Measurements from ENCODE around the gene CFAP61. TPM values are rescaled to one million over a fixed set of nuclear protein-coding genes. Genes with fewer than 3 reads are reported as not detected.

CFAP61 gene
- total and polyA plus RNA-seq, 2 experiments from 2014 or later: 0.21 TPM; not detected in 1

DNA sequence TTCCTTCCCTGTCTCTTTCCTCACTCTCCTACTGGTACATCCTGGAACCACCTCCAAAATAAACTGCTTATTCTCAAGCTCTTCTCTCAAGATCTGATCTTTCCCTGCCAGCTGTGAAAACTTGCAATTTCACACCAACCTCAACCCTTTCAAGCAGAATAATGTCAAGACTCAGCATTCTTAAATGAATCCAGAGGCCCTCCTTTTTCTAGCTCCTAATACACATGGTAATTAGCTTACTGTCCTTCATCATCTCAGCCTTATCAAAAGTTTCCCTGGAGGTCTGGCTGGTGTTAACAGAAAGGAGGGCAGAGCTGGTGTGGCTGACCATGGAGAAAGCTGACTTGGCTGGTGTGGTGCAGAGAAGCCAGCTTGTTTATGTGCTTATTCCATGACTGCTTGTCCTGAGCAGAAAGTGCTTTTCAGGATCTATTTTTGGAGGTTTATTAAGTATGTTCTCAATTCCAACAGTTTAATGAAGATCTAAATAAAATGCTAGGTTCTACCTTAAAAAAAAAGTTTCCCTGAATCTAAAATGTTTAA is 50.5 kb downstream of the CFAP61 start (continued):
- TF ChIP-seq, protein P1, sequence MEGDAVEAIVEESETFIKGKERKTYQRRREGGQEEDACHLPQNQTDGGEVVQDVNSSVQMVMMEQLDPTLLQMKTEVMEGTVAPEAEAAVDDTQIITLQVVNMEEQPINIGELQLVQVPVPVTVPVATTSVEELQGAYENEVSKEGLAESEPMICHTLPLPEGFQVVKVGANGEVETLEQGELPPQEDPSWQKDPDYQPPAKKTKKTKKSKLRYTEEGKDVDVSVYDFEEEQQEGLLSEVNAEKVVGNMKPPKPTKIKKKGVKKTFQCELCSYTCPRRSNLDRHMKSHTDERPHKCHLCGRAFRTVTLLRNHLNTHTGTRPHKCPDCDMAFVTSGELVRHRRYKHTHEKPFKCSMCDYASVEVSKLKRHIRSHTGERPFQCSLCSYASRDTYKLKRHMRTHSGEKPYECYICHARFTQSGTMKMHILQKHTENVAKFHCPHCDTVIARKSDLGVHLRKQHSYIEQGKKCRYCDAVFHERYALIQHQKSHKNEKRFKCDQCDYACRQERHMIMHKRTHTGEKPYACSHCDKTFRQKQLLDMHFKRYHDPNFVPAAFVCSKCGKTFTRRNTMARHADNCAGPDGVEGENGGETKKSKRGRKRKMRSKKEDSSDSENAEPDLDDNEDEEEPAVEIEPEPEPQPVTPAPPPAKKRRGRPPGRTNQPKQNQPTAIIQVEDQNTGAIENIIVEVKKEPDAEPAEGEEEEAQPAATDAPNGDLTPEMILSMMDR (conservative IDR thresholded peaks at IDR 0.05; ENCODE audit: low read depth in 2 of 2): no peak
- TF ChIP-seq ZNF331 (CRISPR knock-in tag; IDR thresholded peaks at IDR 0.05; ENCODE audit: low read depth) (no peak), EZH2 (IDR thresholded peaks at IDR 0.05; ENCODE audit: low read depth, unreplicated experiment) (no peak), NANOG (IDR thresholded peaks at IDR 0.05; ENCODE audit: borderline replicate concordance) (no peak), CREB1 (CRISPR knock-in tag; IDR thresholded peaks at IDR 0.05; ENCODE audit: low read depth) (no peak), EZH2phosphoT487 (IDR thresholded peaks at IDR 0.05; ENCODE audit: unreplicated experiment) (no peak), STAT1 (IDR thresholded peaks at IDR 0.05; ENCODE audit: unreplicated experiment) (no peak), JUNB (IDR thresholded peaks at IDR 0.05; ENCODE audit: unreplicated experiment) (no peak), ZNF114 (CRISPR knock-in tag; IDR thresholded peaks at IDR 0.05) (no peak), POLR2AphosphoS5 (IDR thresholded peaks at IDR 0.05; ENCODE audit: low read depth) (no peak)

DNA sequence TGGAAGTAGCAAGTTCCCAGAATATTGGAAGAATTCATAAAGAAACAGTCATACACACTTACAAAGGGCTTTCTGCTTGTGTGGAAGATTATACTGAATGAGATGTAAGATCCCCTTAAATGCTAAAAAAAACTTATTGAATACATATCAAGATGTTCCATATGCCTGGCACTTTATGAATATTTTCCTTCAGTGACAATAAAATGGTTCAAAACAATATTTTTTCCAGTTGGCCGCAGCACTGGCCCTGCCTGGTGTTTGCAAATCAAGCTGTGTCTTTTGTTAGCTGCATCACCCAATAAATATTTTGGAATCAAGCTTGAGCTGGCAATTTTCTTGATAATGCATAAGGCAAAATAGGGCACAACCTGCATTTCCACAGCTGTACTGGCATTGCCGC is 51.2 kb downstream of the CFAP61 start:
- DNase-seq (ENCODE audit: low spot score): no peak
- no peaks in the 10 kb centered on the region for H3K9me2 ChIP-seq (ENCODE audit: insufficient read depth)
- Mint-ChIP-seq H3K27me3 (ENCODE audit: insufficient read depth, low read depth, poor library complexity) (peaks cover 1% of the 10 kb centered on the region), H3K9me3 (no peaks in the 10 kb centered on the region), H3K27ac (no peak overlapping the region), H3K4me3 (no peak overlapping the region), H3K4me1 (peaks cover 13% of the 10 kb centered on the region), H3K36me3 (ENCODE audit: low read depth) (no peaks in the 10 kb centered on the region)
- H4K20me1 ChIP-seq (replicated peaks; ENCODE audit: insufficient read depth): no peaks in the 10 kb centered on the region
- H3K4me2 ChIP-seq: no peak overlapping the region
- no peak overlapping the region for H2AFZ ChIP-seq
- no peaks in the 10 kb centered on the region for H3K79me2 ChIP-seq (replicated peaks; ENCODE audit: insufficient read depth)
- no peaks in the 10 kb centered on the region for H3K27me3 ChIP-seq (ENCODE audit: insufficient read depth)
- no peak for ATAC-seq
- H3K4me3 ChIP-seq: no peak overlapping the region
- peaks cover 19% of the 10 kb centered on the region for H3K4me1 ChIP-seq (ENCODE audit: insufficient read depth)
- TF ChIP-seq EZH2phosphoT487 (IDR thresholded peaks at IDR 0.05; ENCODE audit: unreplicated experiment) (no peak), JUNB (IDR thresholded peaks at IDR 0.05; ENCODE audit: unreplicated experiment) (no peak), NANOG (IDR thresholded peaks at IDR 0.05; ENCODE audit: borderline replicate concordance) (no peak), STAT1 (IDR thresholded peaks at IDR 0.05; ENCODE audit: unreplicated experiment) (no peak)
- TF ChIP-seq, protein P2, sequence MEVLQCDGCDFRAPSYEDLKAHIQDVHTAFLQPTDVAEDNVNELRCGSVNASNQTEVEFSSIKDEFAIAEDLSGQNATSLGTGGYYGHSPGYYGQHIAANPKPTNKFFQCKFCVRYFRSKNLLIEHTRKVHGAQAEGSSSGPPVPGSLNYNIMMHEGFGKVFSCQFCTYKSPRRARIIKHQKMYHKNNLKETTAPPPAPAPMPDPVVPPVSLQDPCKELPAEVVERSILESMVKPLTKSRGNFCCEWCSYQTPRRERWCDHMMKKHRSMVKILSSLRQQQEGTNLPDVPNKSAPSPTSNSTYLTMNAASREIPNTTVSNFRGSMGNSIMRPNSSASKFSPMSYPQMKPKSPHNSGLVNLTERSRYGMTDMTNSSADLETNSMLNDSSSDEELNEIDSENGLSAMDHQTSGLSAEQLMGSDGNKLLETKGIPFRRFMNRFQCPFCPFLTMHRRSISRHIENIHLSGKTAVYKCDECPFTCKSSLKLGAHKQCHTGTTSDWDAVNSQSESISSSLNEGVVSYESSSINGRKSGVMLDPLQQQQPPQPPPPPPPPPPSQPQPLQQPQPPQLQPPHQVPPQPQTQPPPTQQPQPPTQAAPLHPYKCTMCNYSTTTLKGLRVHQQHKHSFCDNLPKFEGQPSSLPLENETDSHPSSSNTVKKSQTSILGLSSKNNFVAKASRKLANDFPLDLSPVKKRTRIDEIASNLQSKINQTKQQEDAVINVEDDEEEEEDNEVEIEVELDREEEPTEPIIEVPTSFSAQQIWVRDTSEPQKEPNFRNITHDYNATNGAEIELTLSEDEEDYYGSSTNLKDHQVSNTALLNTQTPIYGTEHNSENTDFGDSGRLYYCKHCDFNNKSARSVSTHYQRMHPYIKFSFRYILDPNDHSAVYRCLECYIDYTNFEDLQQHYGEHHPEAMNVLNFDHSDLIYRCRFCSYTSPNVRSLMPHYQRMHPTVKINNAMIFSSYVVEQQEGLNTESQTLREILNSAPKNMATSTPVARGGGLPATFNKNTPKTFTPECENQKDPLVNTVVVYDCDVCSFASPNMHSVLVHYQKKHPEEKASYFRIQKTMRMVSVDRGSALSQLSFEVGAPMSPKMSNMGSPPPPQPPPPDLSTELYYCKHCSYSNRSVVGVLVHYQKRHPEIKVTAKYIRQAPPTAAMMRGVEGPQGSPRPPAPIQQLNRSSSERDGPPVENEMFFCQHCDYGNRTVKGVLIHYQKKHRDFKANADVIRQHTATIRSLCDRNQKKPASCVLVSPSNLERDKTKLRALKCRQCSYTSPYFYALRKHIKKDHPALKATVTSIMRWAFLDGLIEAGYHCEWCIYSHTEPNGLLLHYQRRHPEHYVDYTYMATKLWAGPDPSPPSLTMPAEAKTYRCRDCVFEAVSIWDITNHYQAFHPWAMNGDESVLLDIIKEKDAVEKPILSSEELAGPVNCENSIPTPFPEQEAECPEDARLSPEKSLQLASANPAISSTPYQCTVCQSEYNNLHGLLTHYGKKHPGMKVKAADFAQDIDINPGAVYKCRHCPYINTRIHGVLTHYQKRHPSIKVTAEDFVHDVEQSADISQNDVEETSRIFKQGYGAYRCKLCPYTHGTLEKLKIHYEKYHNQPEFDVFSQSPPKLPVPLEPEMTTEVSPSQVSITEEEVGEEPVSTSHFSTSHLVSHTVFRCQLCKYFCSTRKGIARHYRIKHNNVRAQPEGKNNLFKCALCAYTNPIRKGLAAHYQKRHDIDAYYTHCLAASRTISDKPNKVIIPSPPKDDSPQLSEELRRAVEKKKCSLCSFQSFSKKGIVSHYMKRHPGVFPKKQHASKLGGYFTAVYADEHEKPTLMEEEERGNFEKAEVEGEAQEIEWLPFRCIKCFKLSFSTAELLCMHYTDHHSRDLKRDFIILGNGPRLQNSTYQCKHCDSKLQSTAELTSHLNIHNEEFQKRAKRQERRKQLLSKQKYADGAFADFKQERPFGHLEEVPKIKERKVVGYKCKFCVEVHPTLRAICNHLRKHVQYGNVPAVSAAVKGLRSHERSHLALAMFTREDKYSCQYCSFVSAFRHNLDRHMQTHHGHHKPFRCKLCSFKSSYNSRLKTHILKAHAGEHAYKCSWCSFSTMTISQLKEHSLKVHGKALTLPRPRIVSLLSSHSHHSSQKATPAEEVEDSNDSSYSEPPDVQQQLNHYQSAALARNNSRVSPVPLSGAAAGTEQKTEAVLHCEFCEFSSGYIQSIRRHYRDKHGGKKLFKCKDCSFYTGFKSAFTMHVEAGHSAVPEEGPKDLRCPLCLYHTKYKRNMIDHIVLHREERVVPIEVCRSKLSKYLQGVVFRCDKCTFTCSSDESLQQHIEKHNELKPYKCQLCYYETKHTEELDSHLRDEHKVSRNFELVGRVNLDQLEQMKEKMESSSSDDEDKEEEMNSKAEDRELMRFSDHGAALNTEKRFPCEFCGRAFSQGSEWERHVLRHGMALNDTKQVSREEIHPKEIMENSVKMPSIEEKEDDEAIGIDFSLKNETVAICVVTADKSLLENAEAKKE (CRISPR knock-in tag; IDR thresholded peaks at IDR 0.05): no peak
- TF ChIP-seq, protein P3, sequence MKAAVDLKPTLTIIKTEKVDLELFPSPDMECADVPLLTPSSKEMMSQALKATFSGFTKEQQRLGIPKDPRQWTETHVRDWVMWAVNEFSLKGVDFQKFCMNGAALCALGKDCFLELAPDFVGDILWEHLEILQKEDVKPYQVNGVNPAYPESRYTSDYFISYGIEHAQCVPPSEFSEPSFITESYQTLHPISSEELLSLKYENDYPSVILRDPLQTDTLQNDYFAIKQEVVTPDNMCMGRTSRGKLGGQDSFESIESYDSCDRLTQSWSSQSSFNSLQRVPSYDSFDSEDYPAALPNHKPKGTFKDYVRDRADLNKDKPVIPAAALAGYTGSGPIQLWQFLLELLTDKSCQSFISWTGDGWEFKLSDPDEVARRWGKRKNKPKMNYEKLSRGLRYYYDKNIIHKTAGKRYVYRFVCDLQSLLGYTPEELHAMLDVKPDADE (IDR thresholded peaks at IDR 0.05): no peak
- TF ChIP-seq, protein P1 (conservative IDR thresholded peaks at IDR 0.05; ENCODE audit: low read depth in 2 of 2): no peak
- H3F3A ChIP-seq (replicated peaks; ENCODE audit: low read depth): no peaks in the 10 kb centered on the region
- no peaks in the 10 kb centered on the region for H3K36me3 ChIP-seq (ENCODE audit: insufficient read depth)
- no peak overlapping the region for H3K27ac ChIP-seq (ENCODE audit: low read depth)

Data from GM23338 (cell line).